Tibial nerve (tissue), 4 donors: Measurements from ENCODE around the gene FLVCR2.

ENCODE experiments used
- EP300 ChIP-seq, 2 donors: sonication (generic); formaldehyde crosslinking; IDR thresholded peaks; one replicate each; pipeline ENCODE4 v1.6.1; 2017; ENCODE audit warnings: antibody characterized with exemption in 2 of 2, mild to moderate bottlenecking in 1 of 2
- POLR2A ChIP-seq, 2 donors: fragments of 450-650 bp; IDR thresholded peaks; one replicate each; pipeline ENCODE4 v1.6.1; 2017; ENCODE audit warnings: antibody characterized with exemption in 2 of 2, mild to moderate bottlenecking in 2 of 2, moderate library complexity in 2 of 2
- TF ChIP-seq, protein P1 (sequence below), 5 experiments: fragments of 200-600 bp in 3 of 5; fragments of 450-650 bp in 2 of 5; sonication (generic) in 3 of 5; IDR thresholded peaks; one replicate each; pipeline ENCODE4 v1.5.1; 2016 to 2019; ENCODE audit warnings: antibody characterized with exemption in 5 of 5, mild to moderate bottlenecking in 3 of 5, moderate library complexity in 2 of 5

DNA sequence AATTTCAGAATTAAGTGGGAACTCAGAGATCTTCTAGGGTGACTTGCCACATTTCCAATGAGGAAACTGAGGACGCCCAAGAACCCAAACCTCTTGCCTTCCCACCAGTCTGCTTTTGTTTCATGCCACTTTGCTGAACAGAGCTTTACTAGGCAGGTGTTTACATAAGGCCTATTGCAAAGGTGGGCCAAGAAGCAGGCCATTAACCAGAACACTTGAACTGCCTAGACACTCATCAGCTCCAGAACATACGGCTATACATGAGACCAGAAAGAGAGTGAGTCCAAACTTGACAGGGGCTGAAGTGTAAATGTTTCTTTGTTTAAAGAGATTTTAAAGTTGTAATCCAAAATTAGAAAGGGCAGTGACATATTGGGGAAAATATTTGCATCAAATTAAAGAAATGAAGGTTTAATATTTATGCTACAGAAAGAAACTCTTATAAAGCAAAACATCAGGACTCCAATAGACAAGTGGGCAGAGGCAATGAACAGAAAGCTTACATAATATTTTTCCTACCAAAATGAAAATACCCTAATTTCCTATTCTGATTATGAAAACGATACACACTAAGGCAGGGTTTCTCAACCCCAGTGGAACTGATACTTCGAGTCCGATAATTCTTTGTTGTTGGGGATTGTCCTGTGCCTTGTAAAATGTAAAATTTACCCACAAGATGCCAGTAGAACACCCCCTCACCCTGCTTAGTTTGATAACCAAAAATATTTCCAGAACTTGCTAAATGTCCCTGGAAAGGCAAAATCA, 44.4 kb upstream of the FLVCR2 start:
- TF ChIP-seq POLR2A (IDR thresholded peaks at IDR 0.05) (no peak), EP300 (IDR thresholded peaks at IDR 0.05) (no peak)
- TF ChIP-seq, protein P1, sequence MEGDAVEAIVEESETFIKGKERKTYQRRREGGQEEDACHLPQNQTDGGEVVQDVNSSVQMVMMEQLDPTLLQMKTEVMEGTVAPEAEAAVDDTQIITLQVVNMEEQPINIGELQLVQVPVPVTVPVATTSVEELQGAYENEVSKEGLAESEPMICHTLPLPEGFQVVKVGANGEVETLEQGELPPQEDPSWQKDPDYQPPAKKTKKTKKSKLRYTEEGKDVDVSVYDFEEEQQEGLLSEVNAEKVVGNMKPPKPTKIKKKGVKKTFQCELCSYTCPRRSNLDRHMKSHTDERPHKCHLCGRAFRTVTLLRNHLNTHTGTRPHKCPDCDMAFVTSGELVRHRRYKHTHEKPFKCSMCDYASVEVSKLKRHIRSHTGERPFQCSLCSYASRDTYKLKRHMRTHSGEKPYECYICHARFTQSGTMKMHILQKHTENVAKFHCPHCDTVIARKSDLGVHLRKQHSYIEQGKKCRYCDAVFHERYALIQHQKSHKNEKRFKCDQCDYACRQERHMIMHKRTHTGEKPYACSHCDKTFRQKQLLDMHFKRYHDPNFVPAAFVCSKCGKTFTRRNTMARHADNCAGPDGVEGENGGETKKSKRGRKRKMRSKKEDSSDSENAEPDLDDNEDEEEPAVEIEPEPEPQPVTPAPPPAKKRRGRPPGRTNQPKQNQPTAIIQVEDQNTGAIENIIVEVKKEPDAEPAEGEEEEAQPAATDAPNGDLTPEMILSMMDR (IDR thresholded peaks at IDR 0.05) = no peak
